ENCODE measurements around the gene KCND2.

The KCND2 gene

GRCh38 chr7:120709972-120710320 is 437.0 kb downstream of the KCND2 start:
- no peak for FAIRE-seq

GRCh38 chr7:120714945-120715344 is 442.0 kb downstream of the KCND2 start:
- no peak for FAIRE-seq

- FAIRE-seq = no peak
These were observed 443.3 kb downstream of the KCND2 start for GRCh38 chr7:120716307-120716706.

- FAIRE-seq = no peak
These were observed 444.2 kb downstream of the KCND2 start for GRCh38 chr7:120717166-120717565.

DNA sequence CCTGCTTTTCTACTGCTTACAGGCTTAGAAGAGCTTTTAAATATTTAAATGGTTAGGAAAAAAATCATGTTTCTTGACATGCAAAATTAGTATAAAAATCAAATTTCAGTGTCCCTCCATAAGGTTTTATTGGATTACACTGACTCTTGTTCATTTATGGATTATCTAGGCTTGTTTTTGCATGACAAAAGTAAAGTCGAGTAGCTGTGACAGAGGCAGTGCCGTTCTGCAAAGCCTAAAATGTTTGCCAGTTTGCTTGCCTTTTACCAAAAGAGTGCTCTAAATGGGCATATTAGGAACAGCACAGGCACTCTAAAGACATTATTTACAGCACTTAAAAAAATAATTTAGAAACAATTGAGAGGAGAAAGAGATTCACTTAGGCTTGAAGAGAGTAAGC is 445.4 kb downstream of the KCND2 start:
- FAIRE-seq = no peak

DNA sequence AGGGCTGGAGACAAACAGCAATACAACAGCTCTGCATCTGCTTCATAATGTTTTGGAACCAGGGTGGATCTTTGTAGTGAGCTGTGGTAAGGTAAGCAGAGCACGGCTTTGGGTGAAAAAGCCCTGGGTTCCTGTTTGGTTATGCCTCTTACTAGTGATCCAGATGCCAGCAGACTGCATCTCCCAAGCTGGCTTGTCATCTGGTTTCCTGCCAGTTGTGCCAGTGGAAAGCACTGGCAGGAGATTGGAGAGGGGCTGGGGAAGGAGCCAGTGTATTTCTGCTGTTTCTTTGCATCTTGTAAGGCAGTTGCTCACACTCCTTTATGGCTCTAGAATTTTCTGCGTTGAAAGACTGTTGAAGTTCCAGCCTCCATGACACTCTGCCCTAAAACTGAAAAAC is 447.3 kb downstream of the KCND2 start:
- FAIRE-seq = no peak

DNA sequence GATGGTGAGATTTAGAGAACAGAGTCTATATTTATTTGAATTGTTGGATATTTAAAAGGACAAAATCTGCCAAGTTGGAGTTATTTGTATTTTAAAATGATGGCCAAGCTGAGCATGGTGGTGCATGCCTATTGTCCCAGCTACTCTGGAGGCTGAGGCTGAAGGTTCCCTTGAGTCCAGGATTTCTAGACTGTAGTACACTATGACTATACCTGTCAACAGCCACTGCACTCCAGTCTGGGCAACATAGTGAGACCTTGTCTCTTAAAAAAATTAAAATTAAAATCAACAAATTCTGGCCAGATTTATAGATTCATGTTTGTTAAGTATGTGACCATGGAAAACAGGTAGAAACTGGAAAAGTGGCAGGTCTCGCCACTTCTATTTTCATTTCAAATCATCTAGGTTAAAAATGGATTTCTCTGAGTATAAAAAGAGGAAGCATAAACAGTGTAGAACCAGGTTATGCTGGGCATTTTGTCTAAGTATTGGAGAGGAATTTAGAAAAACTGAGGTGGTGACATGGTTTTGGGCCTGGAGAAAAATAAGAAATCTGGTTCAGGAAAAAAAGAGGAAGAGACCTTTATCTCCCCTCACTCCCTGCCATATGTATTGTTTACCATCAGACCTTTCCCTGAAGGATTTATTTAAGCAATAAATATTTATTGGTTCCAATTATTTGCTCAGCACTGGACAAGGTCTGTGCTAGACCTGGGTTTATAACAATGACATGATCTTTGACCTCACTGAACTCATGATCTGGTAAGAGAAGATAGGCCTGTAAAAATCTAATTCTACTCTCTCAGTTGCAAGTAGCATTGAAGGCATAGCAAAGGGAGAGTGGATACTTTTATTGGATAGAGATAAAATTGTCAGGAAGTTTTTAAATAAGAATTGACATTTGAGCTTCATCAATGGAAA is 450.8 kb downstream of the KCND2 start:
- FAIRE-seq = no peak

DNA sequence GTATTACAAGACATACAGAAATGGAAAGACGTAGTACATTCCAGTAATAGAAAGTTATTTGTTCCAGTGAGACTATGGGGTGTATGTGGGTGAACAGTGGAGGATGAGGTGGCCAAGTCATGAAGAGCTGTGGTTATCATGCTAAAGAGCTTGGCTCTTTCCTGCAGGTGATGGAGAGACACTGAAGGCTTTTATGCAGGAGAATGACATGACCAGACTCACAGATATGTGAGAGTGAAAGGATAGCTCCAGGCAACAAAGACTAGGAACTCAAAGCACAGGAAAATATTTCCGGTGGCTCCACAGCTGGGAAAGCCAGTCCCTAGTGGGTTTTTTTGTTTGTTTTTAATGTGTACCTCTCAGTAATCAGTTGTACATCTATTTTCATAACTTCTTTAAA is 451.5 kb downstream of the KCND2 start:
- FAIRE-seq = no peak

GRCh38 chr7:120724955-120725354 is 452.0 kb downstream of the KCND2 start:
- no peak for FAIRE-seq

DNA sequence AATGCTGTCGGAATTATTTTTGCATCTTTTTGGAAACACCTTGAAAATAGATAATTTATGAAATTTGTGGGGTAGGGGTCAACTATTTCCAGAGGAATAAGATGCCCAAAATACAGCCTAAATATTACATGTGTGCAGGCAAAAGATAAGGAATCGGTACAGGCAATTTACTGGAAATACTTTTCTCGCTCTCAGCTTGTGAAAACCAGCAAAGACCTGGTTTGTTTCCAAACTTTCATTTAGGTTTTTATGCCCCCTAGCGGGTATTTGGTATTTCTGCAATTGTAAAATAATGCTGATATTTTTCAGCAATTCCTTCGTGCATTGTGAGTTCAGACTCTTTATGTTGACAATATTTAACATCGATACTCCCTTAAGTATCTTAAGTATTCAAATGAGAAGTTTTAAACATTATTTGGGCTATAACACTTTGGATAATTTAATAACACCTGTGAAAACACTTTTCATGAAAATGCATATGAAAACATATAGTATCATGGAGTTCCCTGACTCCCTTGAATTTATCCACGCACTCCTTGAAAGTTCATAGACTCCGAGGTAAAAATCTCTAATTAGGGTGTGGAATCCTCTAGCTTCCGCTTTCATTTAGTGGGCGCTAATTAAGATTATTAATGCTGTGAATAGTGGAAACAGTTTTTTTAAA is 452.5 kb downstream of the KCND2 start:
- peak; percentile 97 for FAIRE-seq

- no peak for FAIRE-seq
These were observed 456.3 kb downstream of the KCND2 start for GRCh38 chr7:120729245-120729644.

DNA sequence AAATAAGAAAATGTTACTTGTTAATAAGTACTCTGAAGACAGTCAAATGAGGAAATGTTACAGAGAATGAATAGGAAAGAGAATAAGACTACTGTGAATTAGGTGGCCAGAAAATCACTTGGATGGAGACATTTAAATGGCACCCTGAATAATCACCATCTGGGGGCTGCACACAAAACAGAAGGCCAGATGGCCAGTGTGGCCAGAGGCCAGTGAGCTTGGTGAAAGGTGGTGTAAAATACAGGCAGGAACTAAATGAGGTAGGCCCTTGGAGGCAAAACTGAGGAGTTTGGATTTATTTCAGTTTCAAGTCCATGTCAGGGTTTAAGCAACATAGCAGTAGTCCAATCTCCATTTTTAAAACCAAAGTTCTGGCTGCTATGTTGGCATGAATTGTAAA is 458.3 kb downstream of the KCND2 start:
- FAIRE-seq = no peak

DNA sequence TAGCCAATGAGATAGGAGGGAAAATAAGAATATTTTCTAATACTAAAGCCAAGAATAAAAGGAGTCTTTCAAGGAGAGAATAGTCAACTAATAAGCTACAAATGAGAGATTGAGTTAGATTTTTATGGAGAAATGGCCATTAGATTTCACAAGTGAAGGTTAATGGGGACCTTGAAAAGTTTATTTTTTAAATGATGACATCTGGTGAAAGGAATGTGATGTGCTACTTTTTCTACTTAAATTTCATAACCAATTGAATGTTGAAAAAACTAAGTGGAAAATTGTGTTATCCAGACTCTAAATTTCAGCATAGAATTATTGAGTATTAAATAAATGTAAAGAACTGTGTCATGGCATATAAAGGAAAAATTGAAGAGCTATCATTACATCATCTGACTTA is 459.3 kb downstream of the KCND2 start:
- FAIRE-seq = no peak

GRCh38 chr7:120733143-120733542 is 460.2 kb downstream of the KCND2 start:
- FAIRE-seq = no peak

DNA sequence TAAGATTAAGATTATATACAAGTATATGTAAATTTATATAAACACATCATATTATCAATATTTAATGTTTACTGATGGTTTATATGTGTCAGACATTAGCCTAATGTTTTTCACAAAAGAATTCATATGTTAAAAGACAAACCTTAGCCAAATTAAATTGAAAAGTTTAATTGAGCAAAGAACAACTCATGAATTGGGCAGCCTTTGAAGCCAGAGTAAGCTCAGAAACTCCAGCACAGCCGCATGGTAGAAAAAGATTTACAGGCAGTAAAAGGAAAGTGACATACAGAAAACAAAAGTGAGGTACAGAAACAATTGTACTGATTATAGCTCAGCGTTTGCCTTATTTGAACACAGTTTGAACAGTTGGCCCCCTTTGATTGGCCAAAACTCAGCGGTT is 460.9 kb downstream of the KCND2 start:
- no peak for FAIRE-seq

DNA sequence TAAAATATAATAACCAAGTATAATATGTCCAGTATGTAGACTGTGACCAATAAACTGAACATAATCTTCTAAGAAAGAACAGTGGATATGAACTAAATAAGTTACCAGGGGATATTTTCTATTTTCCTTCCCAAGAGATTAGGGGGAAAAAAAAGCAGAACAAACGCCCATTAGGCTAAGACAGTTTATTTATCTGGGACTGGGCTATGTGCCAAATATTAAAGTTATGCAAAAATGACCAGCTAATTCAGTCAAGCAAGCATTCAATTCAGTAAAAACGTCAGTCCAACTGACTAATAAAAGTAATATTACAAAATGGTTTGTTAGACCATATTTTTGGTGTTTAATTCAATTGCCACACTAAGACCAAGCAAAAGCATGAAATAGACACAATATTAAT is 462.8 kb downstream of the KCND2 start:
- no peak for FAIRE-seq

- FAIRE-seq = no peak
These were observed 465.8 kb downstream of the KCND2 start for GRCh38 chr7:120738816-120739215.

DNA sequence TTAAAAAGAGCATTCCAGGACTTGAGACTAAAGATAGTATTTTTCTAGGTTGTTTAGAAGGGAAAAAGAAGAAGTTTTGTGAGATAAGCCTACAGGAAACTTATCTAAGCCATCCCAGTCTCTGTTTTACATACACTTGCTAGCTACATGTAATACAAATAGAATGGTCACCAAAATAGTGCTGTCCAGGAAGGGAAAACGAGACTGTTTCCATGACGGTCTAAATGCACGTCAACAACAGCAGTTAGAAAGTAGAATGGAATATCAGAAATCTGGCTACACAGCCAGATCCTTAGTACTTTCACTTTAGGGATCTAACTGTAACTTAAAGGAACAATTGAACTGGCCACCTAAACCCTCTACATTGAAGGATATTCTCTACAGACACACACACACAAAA is 467.4 kb downstream of the KCND2 start:
- FAIRE-seq = no peak

DNA sequence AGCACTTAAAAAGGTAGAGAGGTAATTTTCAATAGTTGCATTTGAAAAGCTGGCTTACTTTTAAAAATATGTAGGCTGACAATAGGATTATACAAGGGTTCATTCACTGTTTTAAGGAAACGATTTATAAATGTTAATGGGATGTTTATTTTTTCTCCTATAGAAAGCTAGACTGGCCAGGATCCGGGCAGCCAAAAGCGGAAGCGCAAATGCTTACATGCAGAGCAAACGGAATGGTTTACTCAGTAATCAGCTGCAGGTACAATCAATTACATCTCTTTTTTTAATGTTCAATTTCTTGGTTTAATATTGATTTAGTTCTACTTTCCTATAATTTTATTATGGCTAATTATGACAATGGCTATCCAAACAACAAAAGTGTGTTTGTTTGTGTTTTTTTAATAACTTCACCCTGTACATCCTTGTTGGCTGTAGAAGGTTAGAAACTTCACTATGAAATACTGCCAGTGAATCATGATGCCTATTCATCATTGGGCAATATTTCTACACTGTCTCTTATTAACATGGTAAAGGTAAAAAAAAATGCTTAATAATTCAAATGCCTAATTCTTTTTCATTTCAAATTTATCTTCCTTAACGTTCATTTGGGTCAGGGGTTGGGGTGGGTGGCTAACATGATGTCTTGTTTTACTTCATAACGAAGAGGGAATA is 468.5 kb downstream of the KCND2 start:
- no peak for FAIRE-seq

DNA sequence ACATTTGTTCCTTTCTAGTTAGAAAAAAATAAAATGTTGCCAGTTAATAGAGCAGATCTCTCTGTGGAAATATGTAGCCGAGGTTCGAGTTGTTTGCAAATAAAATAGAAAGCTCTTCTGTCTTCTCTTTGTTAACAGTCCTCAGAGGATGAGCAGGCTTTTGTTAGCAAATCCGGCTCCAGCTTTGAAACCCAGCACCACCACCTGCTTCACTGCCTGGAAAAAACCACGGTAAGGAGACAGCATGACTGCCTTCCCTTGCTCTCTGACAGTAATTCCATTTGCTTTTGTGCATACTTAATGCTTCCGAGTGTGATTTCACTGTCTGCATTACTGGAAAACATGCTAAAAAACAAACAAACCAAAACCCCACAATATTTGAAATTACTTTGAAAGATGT is 469.4 kb downstream of the KCND2 start:
- FAIRE-seq = no peak

- FAIRE-seq = no peak
These were observed 470.2 kb downstream of the KCND2 start for GRCh38 chr7:120743128-120743527.

DNA sequence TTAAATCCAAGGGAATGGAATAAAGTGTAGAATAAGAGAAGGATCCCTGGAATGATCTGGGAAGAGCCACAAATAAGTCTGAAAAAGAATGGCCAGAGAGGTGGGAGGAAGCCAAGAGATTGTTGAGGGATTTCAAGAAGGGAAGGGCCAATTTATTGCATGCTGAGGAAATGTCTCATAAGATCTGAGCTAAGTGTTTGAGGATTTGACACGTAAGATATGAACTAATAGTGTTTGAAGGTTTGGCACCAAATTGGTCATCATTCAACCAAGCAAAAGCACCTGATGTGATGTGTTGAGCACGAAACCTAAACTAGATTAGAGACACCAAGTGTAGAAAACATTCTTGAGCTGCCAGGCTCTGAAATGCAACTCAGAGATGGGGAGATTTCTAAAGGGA is 487.1 kb downstream of the KCND2 start:
- FAIRE-seq = no peak

DNA sequence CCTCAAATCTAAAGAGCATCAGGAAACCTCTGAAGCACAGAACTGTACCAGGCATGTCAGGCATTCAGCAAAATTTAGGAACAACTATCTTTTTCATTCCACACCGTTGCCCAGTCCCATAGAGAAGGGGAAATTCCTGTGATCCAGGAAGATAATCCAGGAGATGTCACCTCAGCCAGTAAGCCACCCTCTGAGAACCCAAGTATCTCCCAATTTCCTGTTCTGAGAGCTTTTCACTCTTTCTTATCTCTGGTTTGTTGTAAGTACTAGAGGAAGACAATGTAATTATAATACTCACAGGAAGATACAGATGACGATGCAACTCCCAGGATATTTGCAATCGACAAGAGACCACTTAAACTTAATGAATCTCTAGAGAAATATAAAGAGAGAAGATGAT is 487.9 kb downstream of the KCND2 start:
- no peak for FAIRE-seq

DNA sequence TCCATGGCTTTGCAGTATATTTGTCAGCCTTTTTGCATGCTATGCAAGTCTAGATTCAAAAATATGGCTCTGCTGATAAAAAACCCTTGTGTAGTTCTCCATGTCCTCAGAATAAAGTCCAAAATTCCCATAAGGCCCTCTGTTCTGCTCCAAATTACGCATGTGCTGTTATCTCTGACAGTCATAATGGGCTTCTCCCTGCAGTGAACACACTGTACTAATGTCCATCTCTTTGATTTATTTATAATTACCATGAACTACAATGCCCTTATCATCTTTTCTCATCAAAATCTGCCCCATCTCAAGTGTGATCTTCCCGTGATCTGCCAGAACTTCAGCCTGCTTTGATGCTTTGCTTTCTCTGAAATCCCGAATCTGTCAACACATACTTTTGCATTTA is 497.2 kb downstream of the KCND2 start:
- FAIRE-seq = no peak
